A549 (cell line): Measurements from ENCODE around the gene ZFPM1. TPM values are rescaled to one million over a fixed set of nuclear protein-coding genes. Genes with fewer than 3 reads are reported as not detected.

ENCODE experiments used
- ATAC-seq, 2 experiments: fragments of 200-7000 bp in 1 of 2; fragments of >200 bp in 1 of 2; cut with Nextera tagmentation in 1 of 2; cut with Tn5 transposase in 1 of 2; 3 replicates each; pipeline versions ENCODE4 v1.8.0 to v1.9.1; 2018 to 2020; ENCODE audit warnings: mild to moderate bottlenecking in 1 of 2, moderate library complexity in 1 of 2
- CTCF ChIA-PET: fragments of 300-600 bp; sonication (Branson Sonifier 250); formaldehyde crosslinking; extraction: SDS; loops from one replicate; lab custom pipeline; 2021; ENCODE audit warnings: antibody characterized with exemption, inconsistent platforms; lab: Yijun Ruan, JAX
- POLR2A ChIA-PET: fragments of 350-600 bp; formaldehyde crosslinking; extraction: SDS; loops from one replicate; lab custom pipeline; 2021; ENCODE audit warnings: antibody characterized with exemption, inconsistent platforms; lab: Yijun Ruan, JAX
- DNase-seq, 2 experiments: peaks; one replicate each; pipeline versions ENCODE4 v3.0.0 to v3.0.0-alpha.2; 2011 to 2016; ENCODE audit warnings: low read depth in 1 of 2, low spot score in 1 of 2
- FAIRE-seq: peaks from 2 replicates; lab custom pipeline; 2011; peaks lifted over from hg19 to GRCh38; lab: Jason Lieb, UNC
- H3K27ac ChIP-seq, 2 experiments: fragments of >200 bp; sonication (Bioruptor Twin); formaldehyde crosslinking; 3 replicates each; pipeline ENCODE4 v1.5.1; 2016 to 2017
- H3K4me1 ChIP-seq: fragments of >200 bp; sonication (Bioruptor Twin); formaldehyde crosslinking; 3 replicates; pipeline ENCODE4 v1.6.1; 2016
- H3K4me2 ChIP-seq: fragments of >200 bp; sonication (Bioruptor Twin); formaldehyde crosslinking; 3 replicates; pipeline ENCODE4 v1.6.1; 2016
- H3K4me3 ChIP-seq: fragments of >200 bp; sonication (Bioruptor Twin); formaldehyde crosslinking; 3 replicates; pipeline ENCODE4 v1.5.1; 2016
- H3K9me3 ChIP-seq: fragments of >200 bp; sonication (Bioruptor Twin); formaldehyde crosslinking; 3 replicates; pipeline ENCODE4 v1.6.1; 2016
- CBX8 ChIP-seq: fragments of 200-600 bp; sonication (generic); IDR thresholded peaks from 2 replicates; pipeline ENCODE4 v1.6.1; 2016
- CHD2 ChIP-seq: fragments of 150-350 bp; IDR thresholded peaks from 2 replicates; pipeline ENCODE4 v1.6.1; 2014; ENCODE audit warnings: low read length; ENCODE audit not compliant: partially characterized antibody
- JUN ChIP-seq, 2 experiments: fragments of >200 bp; sonication (Bioruptor Twin); formaldehyde crosslinking; IDR thresholded peaks; 2 replicates in 1 of 2; 3 replicates in 1 of 2; pipeline ENCODE4 v1.6.1; 2016 to 2017
- KDM1A ChIP-seq: fragments of 200-600 bp; sonication (generic); IDR thresholded peaks from 2 replicates; pipeline ENCODE4 v1.6.1; 2016; ENCODE audit warnings: low read depth, mild to moderate bottlenecking
- KDM5A ChIP-seq: fragments of 200-600 bp; sonication (generic); IDR thresholded peaks from 2 replicates; pipeline ENCODE4 v1.6.1; 2016; ENCODE audit warnings: antibody characterized with exemption, mild to moderate bottlenecking
- MAFK ChIP-seq: fragments of 450-650 bp; IDR thresholded peaks from 2 replicates; pipeline ENCODE4 v1.6.1; 2014; ENCODE audit not compliant: partially characterized antibody
- MAZ ChIP-seq: fragments of 150-350 bp; IDR thresholded peaks from 2 replicates; pipeline ENCODE4 v1.6.1; 2014; ENCODE audit warnings: antibody characterized with exemption, low read depth, low read length, borderline replicate concordance
- MYC ChIP-seq: IDR thresholded peaks from 2 replicates; pipeline ENCODE4 v1.6.1; 2012; ENCODE audit warnings: mild to moderate bottlenecking, inconsistent platforms, low read length, improper control_type of control experiment, borderline replicate concordance
- NFE2L2 ChIP-seq: fragments of 150-350 bp; conservative IDR thresholded peaks from 2 replicates; pipeline ENCODE4 v1.6.1; 2014; ENCODE audit warnings: low read length
- NPAS2 ChIP-seq: fragments of 250-450 bp; sonication (Bioruptor Pico); IDR thresholded peaks from 2 replicates; pipeline ENCODE4 v1.8.0; 2022; ENCODE audit warnings: mild to moderate bottlenecking, moderate library complexity, borderline replicate concordance
- POLR2AphosphoS2 ChIP-seq: conservative IDR thresholded peaks from 2 replicates; pipeline ENCODE4 v1.6.1; 2012; ENCODE audit warnings: low read length, improper control_type of control experiment, inconsistent platforms
- SREBF2 ChIP-seq: fragments of 450-650 bp; IDR thresholded peaks from 2 replicates; pipeline ENCODE4 v1.6.1; 2014; ENCODE audit warnings: mild to moderate bottlenecking, moderate library complexity
- ZFP36 ChIP-seq: fragments of 450-650 bp; IDR thresholded peaks from 2 replicates; pipeline ENCODE4 v1.6.1; 2014; ENCODE audit warnings: borderline replicate concordance; ENCODE audit not compliant: partially characterized antibody
- ZNF302 ChIP-seq: fragments of 250-450 bp; sonication (Bioruptor Pico); IDR thresholded peaks from 2 replicates; pipeline ENCODE4 v1.9.0; 2021; ENCODE audit warnings: inconsistent platforms, mild to moderate bottlenecking, moderate library complexity
- WGBS: methylation state at CpG from one replicate; pipeline ENCODE4 v1.1.6; 2017; ENCODE audit errors: missing lambda C conversion rate; 5-methylcytosine and 5-hydroxymethylcytosine counted together
- polyA plus RNA-seq, 4 experiments: library from polyadenylated mRNA; depleted of rRNA in 3 of 4; stranded (reverse); fragments of >200 nt; fragmentation: RNase III in 1 of 4; extraction: RNeasy Plus Mini Kit Qiagen cat#74134 plus additional on column Dnase treatment in 1 of 4; gene quantifications; 2 replicates in 3 of 4; 3 replicates in 1 of 4; pipeline ENCODE4 v1.2.3, GENCODE V29; 2011 to 2017
- TF ChIP-seq, protein P1 (sequence below): fragments of >200 bp; sonication (Bioruptor Twin); formaldehyde crosslinking; IDR thresholded peaks from 2 replicates; pipeline ENCODE4 v1.6.1; 2016
- TF ChIP-seq, protein P2 (sequence below): fragments of >200 bp; sonication (Bioruptor Twin); formaldehyde crosslinking; IDR thresholded peaks from 3 replicates; pipeline ENCODE4 v1.5.1; 2016
- TF ChIP-seq, protein P3 (sequence below): fragments of 200-600 bp; sonication (generic); IDR thresholded peaks from 2 replicates; pipeline ENCODE4 v1.6.1; 2016; ENCODE audit warnings: antibody characterized with exemption, mild to moderate bottlenecking, moderate library complexity

ZFPM1 gene
- polyA plus RNA-seq, 2 of the 4 experiments (the other 2 are of a cell fraction) = 0.36 to 2.5 TPM

DNA sequence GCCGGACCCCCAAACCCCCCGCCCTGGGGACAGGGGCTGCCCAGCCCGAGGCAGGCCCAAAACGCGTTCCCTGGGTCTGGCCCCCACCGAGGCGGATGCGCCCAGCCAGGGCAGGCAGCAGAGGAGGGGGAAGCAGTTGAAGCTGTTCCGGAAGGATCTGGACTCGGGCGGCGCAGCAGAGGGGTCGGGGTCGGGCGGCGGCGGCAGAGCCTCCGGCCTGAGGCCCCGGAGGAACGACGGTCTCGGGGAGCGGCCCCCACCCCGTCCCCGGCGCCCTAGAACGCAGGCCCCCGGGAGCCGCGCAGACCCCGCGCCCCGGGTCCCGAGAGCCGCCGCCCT is 22.9 kb upstream of the ZFPM1 start:
- Histone ChIP-seq H3K27ac (no peak overlapping the region), H3K4me1 (no peaks in the 10 kb centered on the region), H3K9me3 (no peaks in the 10 kb centered on the region)
- ATAC-seq (no peak), FAIRE-seq (no peak), DNase-seq (no peak)
- POLR2A ChIA-PET = no interaction called here
- WGBS = 100% methylated on average over 7 of the region's 36 CpGs
- CTCF ChIA-PET = no interaction called here
- TF ChIP-seq NPAS2 (CRISPR knock-in tag) (no peak), MAFK (no peak)
- TF ChIP-seq, all 56 proteins: peak for 0
- Histone ChIP-seq H3K4me2 (no peak overlapping the region), H3K4me3 (no peak overlapping the region)

DNA sequence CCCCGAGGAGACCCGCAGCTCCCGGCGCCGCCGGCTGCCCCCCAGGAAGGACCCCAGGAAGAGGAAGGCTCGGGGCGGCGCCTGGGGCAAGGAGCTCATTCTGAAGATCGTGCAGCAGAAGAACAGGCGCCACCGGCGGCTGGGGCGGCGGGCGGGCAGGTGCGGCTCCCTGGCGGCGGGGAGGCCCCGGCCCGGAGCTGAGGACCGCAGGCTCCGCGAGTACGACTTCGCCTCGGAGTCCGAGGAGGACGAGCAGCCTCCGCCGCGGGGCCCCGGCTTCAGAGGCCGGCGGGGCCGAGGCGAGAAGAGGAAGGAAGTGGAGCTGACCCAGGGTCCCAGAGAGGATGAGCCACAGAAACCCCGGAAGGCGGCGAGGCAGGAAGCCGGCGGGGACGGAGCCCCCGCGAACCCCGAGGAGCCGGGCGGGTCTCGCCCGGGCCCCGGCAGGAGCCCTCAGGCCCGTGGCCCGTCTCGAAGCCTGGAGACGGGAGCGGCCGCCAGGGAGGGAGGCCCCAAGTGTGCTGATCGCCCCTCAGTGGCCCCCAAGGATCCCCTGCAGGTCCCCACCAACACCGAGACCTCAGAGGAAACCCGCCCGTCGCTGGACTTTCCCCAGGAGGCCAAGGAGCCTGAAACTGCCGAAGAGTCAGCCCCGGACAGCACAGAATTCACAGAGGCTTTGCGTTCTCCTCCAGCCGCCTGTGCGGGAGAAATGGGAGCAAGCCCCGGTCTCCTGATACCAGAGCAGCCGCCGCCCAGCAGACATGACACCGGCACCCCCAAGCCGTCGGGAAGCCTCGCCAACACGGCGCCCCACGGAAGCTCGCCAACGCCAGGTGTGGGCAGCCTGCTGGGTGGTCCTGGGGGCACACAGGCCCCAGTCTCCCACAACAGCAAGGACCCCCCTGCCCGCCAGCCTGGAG is 22.3 kb upstream of the ZFPM1 start:
- no peak overlapping the region for H3K4me2 ChIP-seq
- no peak for FAIRE-seq
- ChIA-PET POLR2A (no interaction called here), CTCF (no interaction called here)
- no peak overlapping the region for H3K4me3 ChIP-seq
- TF ChIP-seq ZNF302 (CRISPR knock-in tag) = no peak
- TF ChIP-seq ZFP36 = no peak
- no peaks in the 10 kb centered on the region for H3K4me1 ChIP-seq
- 93% methylated on average over 67 of the region's 80 CpGs for WGBS
- no peaks in the 10 kb centered on the region for H3K9me3 ChIP-seq
- ATAC-seq = no peak
- no peak for DNase-seq
- H3K27ac ChIP-seq = no peak overlapping the region

DNA sequence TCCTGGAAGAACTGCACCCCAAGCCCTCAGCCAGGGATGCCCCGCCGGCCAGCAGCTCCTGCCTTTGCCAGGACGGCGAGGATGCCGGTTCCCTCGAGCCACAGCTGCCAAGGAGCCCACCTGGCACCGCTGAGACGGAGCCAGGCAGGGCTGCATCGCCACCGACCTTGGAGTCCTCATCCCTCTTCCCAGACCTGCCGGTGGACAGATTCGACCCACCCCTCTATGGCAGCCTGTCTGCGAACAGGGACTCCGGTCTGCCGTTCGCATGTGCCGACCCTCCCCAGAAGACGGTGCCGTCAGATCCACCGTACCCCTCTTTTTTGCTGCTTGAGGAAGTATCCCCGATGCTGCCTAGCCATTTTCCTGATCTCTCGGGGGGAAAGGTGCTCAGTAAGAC is 21.4 kb upstream of the ZFPM1 start:
- H3K4me1 ChIP-seq = no peaks in the 10 kb centered on the region
- no peak for ATAC-seq
- no peak for DNase-seq
- 88% methylated on average over 16 of the region's 22 CpGs for WGBS
- H3K4me2 ChIP-seq = no peak overlapping the region
- CTCF ChIA-PET = no interaction called here
- H3K4me3 ChIP-seq = no peak overlapping the region
- POLR2A ChIA-PET = no interaction called here
- no peak overlapping the region for H3K27ac ChIP-seq
- TF ChIP-seq KDM5A (no peak), CBX8 (no peak), JUN (IDR thresholded peaks at IDR 0.05) (no peak), MAZ (no peak), MYC (no peak), POLR2AphosphoS2 (no peak), NFE2L2 (no peak), CHD2 (no peak), SREBF2 (no peak)
- TF ChIP-seq, protein P1, sequence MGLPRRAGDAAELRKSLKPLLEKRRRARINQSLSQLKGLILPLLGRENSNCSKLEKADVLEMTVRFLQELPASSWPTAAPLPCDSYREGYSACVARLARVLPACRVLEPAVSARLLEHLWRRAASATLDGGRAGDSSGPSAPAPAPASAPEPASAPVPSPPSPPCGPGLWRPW = no peak
- TF ChIP-seq, protein P2, sequence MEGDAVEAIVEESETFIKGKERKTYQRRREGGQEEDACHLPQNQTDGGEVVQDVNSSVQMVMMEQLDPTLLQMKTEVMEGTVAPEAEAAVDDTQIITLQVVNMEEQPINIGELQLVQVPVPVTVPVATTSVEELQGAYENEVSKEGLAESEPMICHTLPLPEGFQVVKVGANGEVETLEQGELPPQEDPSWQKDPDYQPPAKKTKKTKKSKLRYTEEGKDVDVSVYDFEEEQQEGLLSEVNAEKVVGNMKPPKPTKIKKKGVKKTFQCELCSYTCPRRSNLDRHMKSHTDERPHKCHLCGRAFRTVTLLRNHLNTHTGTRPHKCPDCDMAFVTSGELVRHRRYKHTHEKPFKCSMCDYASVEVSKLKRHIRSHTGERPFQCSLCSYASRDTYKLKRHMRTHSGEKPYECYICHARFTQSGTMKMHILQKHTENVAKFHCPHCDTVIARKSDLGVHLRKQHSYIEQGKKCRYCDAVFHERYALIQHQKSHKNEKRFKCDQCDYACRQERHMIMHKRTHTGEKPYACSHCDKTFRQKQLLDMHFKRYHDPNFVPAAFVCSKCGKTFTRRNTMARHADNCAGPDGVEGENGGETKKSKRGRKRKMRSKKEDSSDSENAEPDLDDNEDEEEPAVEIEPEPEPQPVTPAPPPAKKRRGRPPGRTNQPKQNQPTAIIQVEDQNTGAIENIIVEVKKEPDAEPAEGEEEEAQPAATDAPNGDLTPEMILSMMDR = no peak
- TF ChIP-seq, all 56 proteins: peak for 0
- no peak for FAIRE-seq
- H3K9me3 ChIP-seq = no peaks in the 10 kb centered on the region

DNA sequence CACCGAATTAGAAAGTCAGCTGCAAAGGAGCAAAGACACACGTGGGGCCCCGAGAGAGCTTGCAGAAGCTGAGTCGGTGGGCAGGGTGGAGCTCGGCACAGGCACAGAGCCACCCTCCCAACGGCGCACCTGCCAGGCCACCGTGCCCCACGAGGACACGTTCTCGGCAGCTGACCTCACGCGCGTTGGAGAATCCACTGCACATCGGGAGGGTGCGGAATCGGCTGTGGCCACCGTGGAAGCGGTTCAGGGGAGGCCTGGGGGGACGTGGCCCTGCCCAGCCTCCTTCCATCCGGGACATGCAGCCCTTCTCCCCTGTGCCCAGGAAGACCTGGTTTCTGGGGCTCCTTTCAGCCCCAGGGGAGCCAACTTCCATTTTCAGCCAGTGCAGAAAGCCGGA is 20.9 kb upstream of the ZFPM1 start:
- Histone ChIP-seq H3K4me3 (no peak overlapping the region), H3K4me2 (no peak overlapping the region)
- TF ChIP-seq, protein P3, sequence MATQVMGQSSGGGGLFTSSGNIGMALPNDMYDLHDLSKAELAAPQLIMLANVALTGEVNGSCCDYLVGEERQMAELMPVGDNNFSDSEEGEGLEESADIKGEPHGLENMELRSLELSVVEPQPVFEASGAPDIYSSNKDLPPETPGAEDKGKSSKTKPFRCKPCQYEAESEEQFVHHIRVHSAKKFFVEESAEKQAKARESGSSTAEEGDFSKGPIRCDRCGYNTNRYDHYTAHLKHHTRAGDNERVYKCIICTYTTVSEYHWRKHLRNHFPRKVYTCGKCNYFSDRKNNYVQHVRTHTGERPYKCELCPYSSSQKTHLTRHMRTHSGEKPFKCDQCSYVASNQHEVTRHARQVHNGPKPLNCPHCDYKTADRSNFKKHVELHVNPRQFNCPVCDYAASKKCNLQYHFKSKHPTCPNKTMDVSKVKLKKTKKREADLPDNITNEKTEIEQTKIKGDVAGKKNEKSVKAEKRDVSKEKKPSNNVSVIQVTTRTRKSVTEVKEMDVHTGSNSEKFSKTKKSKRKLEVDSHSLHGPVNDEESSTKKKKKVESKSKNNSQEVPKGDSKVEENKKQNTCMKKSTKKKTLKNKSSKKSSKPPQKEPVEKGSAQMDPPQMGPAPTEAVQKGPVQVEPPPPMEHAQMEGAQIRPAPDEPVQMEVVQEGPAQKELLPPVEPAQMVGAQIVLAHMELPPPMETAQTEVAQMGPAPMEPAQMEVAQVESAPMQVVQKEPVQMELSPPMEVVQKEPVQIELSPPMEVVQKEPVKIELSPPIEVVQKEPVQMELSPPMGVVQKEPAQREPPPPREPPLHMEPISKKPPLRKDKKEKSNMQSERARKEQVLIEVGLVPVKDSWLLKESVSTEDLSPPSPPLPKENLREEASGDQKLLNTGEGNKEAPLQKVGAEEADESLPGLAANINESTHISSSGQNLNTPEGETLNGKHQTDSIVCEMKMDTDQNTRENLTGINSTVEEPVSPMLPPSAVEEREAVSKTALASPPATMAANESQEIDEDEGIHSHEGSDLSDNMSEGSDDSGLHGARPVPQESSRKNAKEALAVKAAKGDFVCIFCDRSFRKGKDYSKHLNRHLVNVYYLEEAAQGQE = no peak
- TF ChIP-seq MAZ (no peak), ZNF302 (CRISPR knock-in tag) (no peak), CHD2 (no peak), KDM1A (no peak), MYC (no peak)
- TF ChIP-seq, all 56 proteins: peak for 0
- no peak overlapping the region; a peak in 1 of 6 replicates for H3K27ac ChIP-seq
- no peaks in the 10 kb centered on the region for H3K9me3 ChIP-seq
- FAIRE-seq (no peak), ATAC-seq (no peak), DNase-seq (no peak)
- ChIA-PET POLR2A (no interaction called here), CTCF (no interaction called here)
- WGBS = 86% methylated on average over 19 of the region's 22 CpGs
- no peaks in the 10 kb centered on the region for H3K4me1 ChIP-seq
